GM12878 (cell line): Measurements from ENCODE around the gene AMBN. TPM values are rescaled to one million over a fixed set of nuclear protein-coding genes. Genes with fewer than 3 reads are reported as not detected.

Experiments used
- ATAC-seq: fragments of 200-7000 bp; cut with Tn5 transposase; 3 replicates; pipeline ENCODE4 v1.9.1; 2020; ENCODE audit warnings: mild to moderate bottlenecking, moderate library complexity
- BruUV-seq: library from RNA; stranded (reverse); fragments of 400-500 nt; replicated peaks from 2 replicates; lab custom pipeline; 2021; lab: Mats Ljungman, UMichigan
- CTCF ChIA-PET: fragments of 300-600 bp; sonication (Branson Sonifier 250); formaldehyde crosslinking; extraction: SDS; loops from one replicate; lab custom pipeline; 2021; ENCODE audit warnings: inconsistent platforms; lab: Yijun Ruan, JAX
- POLR2A ChIA-PET: fragments of 350-600 bp; formaldehyde crosslinking; extraction: SDS; loops from one replicate; lab custom pipeline; 2021; ENCODE audit warnings: inconsistent platforms; lab: Charles Lee
- RAD21 ChIA-PET: fragments of 300-600 bp; sonication (Branson Sonifier 250); formaldehyde crosslinking; loops from one replicate; lab custom pipeline; 2023; ENCODE audit warnings: antibody characterized with exemption; ENCODE audit not compliant: unreplicated experiment; lab: Charles Lee
- SMC1A ChIA-PET: fragments of 300-600 bp; sonication (Branson Sonifier 250); formaldehyde crosslinking; loops from one replicate; lab custom pipeline; 2023; ENCODE audit not compliant: unreplicated experiment, uncharacterized antibody; lab: Charles Lee
- DNase-seq: peaks from one replicate; pipeline ENCODE4 v3.0.0-alpha.2; 2011; ENCODE audit warnings: low read depth, low spot score
- FAIRE-seq: peaks from 3 replicates; lab custom pipeline; 2011; peaks lifted over from hg19 to GRCh38; lab: Jason Lieb, UNC
- H2AFZ ChIP-seq: 2 replicates; pipeline ENCODE4 v1.6.0; 2011; ENCODE audit warnings: low read depth, low read length, control low read depth; ENCODE audit not compliant: control insufficient read depth
- H3K27ac ChIP-seq: 2 replicates; pipeline ENCODE4 v1.5.1; 2011; ENCODE audit warnings: control low read depth; ENCODE audit not compliant: control insufficient read depth, insufficient read depth
- H3K27me3 ChIP-seq, 2 experiments: replicated peaks in 1 of 2; 2 replicates each; pipeline versions ENCODE4 v1.6.0 to v1.6.1; 2011; ENCODE audit warnings: low read length in 1 of 2; ENCODE audit not compliant: control insufficient read depth in 2 of 2, insufficient read depth in 2 of 2
- H3K36me3 ChIP-seq, 2 experiments: 2 replicates each; pipeline ENCODE4 v1.5.1; 2011; ENCODE audit warnings: low read length in 1 of 2; ENCODE audit not compliant: control insufficient read depth in 2 of 2, insufficient read depth in 2 of 2
- H3K4me1 ChIP-seq: 2 replicates; pipeline ENCODE4 v1.6.1; 2011; ENCODE audit warnings: mild to moderate bottlenecking, low read length, moderate library complexity, mixed read lengths; ENCODE audit not compliant: control insufficient read depth, insufficient read depth
- H3K4me2 ChIP-seq: 2 replicates; pipeline ENCODE4 v1.6.0; 2011; ENCODE audit warnings: control low read depth; ENCODE audit not compliant: control insufficient read depth, insufficient read depth
- H3K4me3 ChIP-seq: fragments of 200-600 bp; sonication (generic); 2 replicates; pipeline ENCODE4 v1.5.1; 2016
- H3K79me2 ChIP-seq: 2 replicates; pipeline ENCODE4 v1.6.0; 2011; ENCODE audit warnings: low read length; ENCODE audit not compliant: control insufficient read depth, insufficient read depth
- H3K9ac ChIP-seq: 2 replicates; pipeline ENCODE4 v1.8.0; 2011; ENCODE audit warnings: low read length, control low read depth, mixed read lengths; ENCODE audit not compliant: control insufficient read depth, insufficient read depth
- H3K9me3 ChIP-seq: replicated peaks from 3 replicates; pipeline ENCODE4 v1.5.1; 2011; ENCODE audit warnings: mild to moderate bottlenecking, low read length; ENCODE audit not compliant: control insufficient read depth, insufficient read depth
- H4K20me1 ChIP-seq: 2 replicates; pipeline ENCODE4 v1.6.0; 2011; ENCODE audit not compliant: control insufficient read depth, insufficient read depth
- ASH2L ChIP-seq: fragments of 300-600, 200-600 bp; sonication (generic); IDR thresholded peaks from 2 replicates; pipeline ENCODE4 v1.6.1; 2017; ENCODE audit warnings: low read depth, mild to moderate bottlenecking, borderline replicate concordance
- CHD4 ChIP-seq: fragments of 200-600 bp; sonication (generic); IDR thresholded peaks from 2 replicates; pipeline ENCODE4 v1.6.1; 2016; ENCODE audit warnings: mild to moderate bottlenecking
- HDGF ChIP-seq: fragments of 450-650 bp; IDR thresholded peaks from 2 replicates; pipeline ENCODE4 v1.6.1; 2016; ENCODE audit warnings: antibody characterized with exemption
- SPI1 ChIP-seq: IDR thresholded peaks from 2 replicates; pipeline ENCODE4 v1.6.1; 2011; ENCODE audit warnings: low read depth, mild to moderate bottlenecking, low read length, moderate library complexity, borderline replicate concordance; ENCODE audit not compliant: insufficient read depth
- WGBS: methylation state at CpG from one replicate; pipeline ENCODE4 v1.1.6; 2016; ENCODE audit warnings: low lambda C conversion rate; ENCODE audit not compliant: insufficient replicate concordance, insufficient coverage; ENCODE audit errors: missing lambda C conversion rate; 5-methylcytosine and 5-hydroxymethylcytosine counted together
- in situ Hi-C: fragments of 300-500 bp; cut with MboI; formaldehyde crosslinking; loops from 9 replicates; pipeline ENCODE4 v1.14.3; 2018; ENCODE audit warnings: mixed read lengths
- intact Hi-C: fragments of 100-400 bp; cut with micrococcal nuclease; formaldehyde crosslinking; loops from one replicate; pipeline ENCODE4 v1.14.2; 2022; ENCODE audit not compliant: unreplicated experiment
- polyA plus RNA-seq, 11 experiments: library from polyadenylated mRNA; depleted of rRNA in 4 of 11; unstranded in 6 of 11; stranded (reverse) in 5 of 11; fragments of >200 nt; fragmentation: Nextera tagmentation in 4 of 11; fragmentation: Illumina TruSeq in 1 of 11; extraction: Ambion mirVana in 4 of 11; extraction: Trizol in 1 of 11; gene quantifications; 1 replicate in 1 of 11; 2 replicates in 10 of 11; pipeline versions ENCODE4 v1.2.1 to v1.2.3, GENCODE V29; 2011 to 2016; ENCODE audit warnings: inconsistent platforms in 2 of 11, missing spikeins in 2 of 11, low read depth in 1 of 11
- total RNA-seq, 4 experiments: library from RNA; depleted of rRNA in 3 of 4; stranded (reverse); fragments of >200 nt in 3 of 4; fragmentation: Illumina TruSeq in 1 of 4; extraction: Trizol in 1 of 4; gene quantifications; 2 replicates each; pipeline versions ENCODE4 v1.2.1 to v1.2.3, GENCODE V29; 2013 to 2021

AMBN gene
- total and polyA plus RNA-seq, 10 of the 15 experiments (the other 5 are each of a cell fraction or from before 2014, with no cell fraction given): 0.18 TPM; not detected in 9

DNA sequence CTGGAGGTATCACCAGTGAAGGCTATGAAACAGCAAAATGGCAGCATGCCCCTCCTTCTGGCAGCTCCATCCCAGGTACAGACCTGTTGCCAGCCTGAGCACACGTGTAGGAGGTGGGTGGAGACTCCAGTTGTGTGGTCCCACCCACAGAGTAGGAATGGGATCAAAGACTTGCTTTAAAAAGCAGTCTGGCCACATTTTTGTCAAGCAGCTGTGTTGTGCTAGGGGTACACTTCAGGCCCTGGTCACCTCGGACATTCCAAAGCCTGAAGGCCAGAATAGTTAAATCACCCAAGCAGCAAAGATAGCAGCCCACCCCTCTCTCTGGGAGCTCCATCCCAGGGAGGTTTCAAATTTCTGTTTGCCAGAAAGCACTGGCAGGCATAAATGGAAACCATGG is 20.3 kb upstream of the AMBN start:
- no peak overlapping the region for H3K4me3 ChIP-seq
- no peaks in the 10 kb centered on the region for H3K36me3 ChIP-seq
- H3K27me3 ChIP-seq: no peaks in the 10 kb centered on the region
- H3K27ac ChIP-seq: no peak overlapping the region
- BruUV-seq: no TSS peak
- no peaks in the 10 kb centered on the region for H3K4me1 ChIP-seq
- no peak overlapping the region for H2AFZ ChIP-seq
- no peak for FAIRE-seq
- H3K79me2 ChIP-seq: no peaks in the 10 kb centered on the region
- WGBS: 27% methylated on average over 2 of the region's 2 CpGs
- no peak for TF ChIP-seq SPI1
- H4K20me1 ChIP-seq: no peaks in the 10 kb centered on the region
- CTCF ChIA-PET: no interaction called here
- RAD21 ChIA-PET: interaction anchor here (0.9 kb wide), 1 partner anchor 10 kb away, joined by 3 read pairs; no protein-coding TSS in a partner anchor
- no peak overlapping the region for H3K4me2 ChIP-seq
- H3K9ac ChIP-seq: no peak overlapping the region
- no peak for DNase-seq
- intact Hi-C loops: no loop called here
- SMC1A ChIA-PET: no interaction called here
- no peaks in the 10 kb centered on the region for H3K9me3 ChIP-seq
- in situ Hi-C loops: no loop called here
- POLR2A ChIA-PET: no interaction called here
- ATAC-seq: no peak

DNA sequence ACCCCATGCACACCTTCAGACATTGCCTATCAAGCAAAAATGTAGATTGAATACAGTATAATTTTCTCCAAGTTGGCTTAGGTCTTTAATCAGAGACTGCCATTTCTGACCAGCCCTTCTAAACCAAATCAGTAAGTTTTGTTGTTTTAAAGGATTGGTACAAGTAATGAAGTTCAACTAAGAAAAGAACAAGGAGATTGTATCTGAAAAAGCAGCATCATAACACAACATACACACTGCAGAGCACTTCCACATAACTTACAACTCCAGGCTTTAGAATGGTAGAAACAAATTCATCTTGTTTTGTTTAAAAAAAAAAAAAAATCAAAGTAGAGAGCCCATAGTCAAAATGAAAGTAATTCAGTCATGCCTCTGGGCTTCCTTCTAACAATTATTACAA is 16.1 kb upstream of the AMBN start:
- ATAC-seq: no peak
- DNase-seq: no peak
- H3K4me3 ChIP-seq: no peak overlapping the region
- intact Hi-C loops: no loop called here
- FAIRE-seq: no peak
- ChIA-PET SMC1A (no interaction called here), CTCF (no interaction called here), RAD21 (no interaction called here), POLR2A (no interaction called here)
- no peaks in the 10 kb centered on the region for H3K36me3 ChIP-seq
- H3K4me2 ChIP-seq: no peak overlapping the region
- H3K27ac ChIP-seq: no peak overlapping the region
- H3K4me1 ChIP-seq: no peaks in the 10 kb centered on the region
- TF ChIP-seq HDGF (no peak), ASH2L (no peak), CHD4 (no peak)
- H3K79me2 ChIP-seq: no peaks in the 10 kb centered on the region
- no TSS peak for BruUV-seq
- H4K20me1 ChIP-seq: no peaks in the 10 kb centered on the region
- no peaks in the 10 kb centered on the region for H3K27me3 ChIP-seq
- in situ Hi-C loops: no loop called here
- H3K9me3 ChIP-seq: no peaks in the 10 kb centered on the region
- H3K9ac ChIP-seq: no peak overlapping the region
- no peak overlapping the region for H2AFZ ChIP-seq
